Measurements from ENCODE around the gene SYT13. TPM values are rescaled to one million over a fixed set of nuclear protein-coding genes. Genes with fewer than 3 reads are reported as not detected.

Gene SYT13
- total and polyA plus RNA-seq, 2 of the 4 experiments (the other 2 are of a cell fraction): not detected

DNA sequence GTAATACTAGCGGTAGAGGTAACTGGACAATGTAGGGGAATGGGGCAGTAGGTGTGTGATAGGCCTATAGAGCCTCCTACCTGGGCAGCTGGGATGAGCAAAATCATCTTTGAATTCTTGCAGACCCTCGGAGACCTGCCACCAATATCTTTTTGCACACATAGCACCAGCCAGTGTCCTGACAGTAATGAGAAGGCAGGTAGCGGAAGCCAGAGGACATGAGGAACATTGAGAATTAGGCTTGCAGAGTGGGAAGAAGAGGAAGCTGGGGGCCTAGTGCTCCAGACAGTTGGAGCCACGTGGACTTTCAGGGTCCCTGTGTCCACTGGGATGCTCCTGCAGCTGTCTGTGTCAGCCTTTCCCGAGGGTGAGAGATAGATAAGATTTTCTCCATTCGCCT lies 17.2 kb upstream of the SYT13 start:
- Histone ChIP-seq H3K4ac (ENCODE audit: low read depth, low read length) (no peak overlapping the region), H4K91ac (ENCODE audit: insufficient read depth, low read depth, low read length) (no peak overlapping the region), H2BK120ac (ENCODE audit: low read depth, low read length) (no peak overlapping the region), H3K27ac (ENCODE audit: insufficient read depth, low read length) (no peak overlapping the region), H2BK5ac (ENCODE audit: low read depth, low read length, poor library complexity, severe bottlenecking) (no peak overlapping the region), H3K56ac (ENCODE audit: extremely low read depth, insufficient read depth, low read length) (no peak overlapping the region), H2AK9ac (replicated peaks; ENCODE audit: low read depth, low read length, poor library complexity) (no peak overlapping the region), H2BK20ac (ENCODE audit: low read depth, low read length) (no peak overlapping the region), H3K9me1 (ENCODE audit: insufficient read depth, low read length) (no peaks in the 10 kb centered on the region), H4K8ac (ENCODE audit: low read depth in 2 of 2, low read length in 2 of 2) (no peak overlapping the region), H2BK15ac (ENCODE audit: low read depth, low read length) (no peak overlapping the region), H3K18ac (ENCODE audit: low read depth, low read length) (no peak overlapping the region), H4K5ac (ENCODE audit: low read depth, low read length) (no peak overlapping the region), H3K9me3 (ENCODE audit: control insufficient read depth, insufficient read depth, low read length) (no peaks in the 10 kb centered on the region), H3K4me1 (ENCODE audit: control insufficient read depth, insufficient read depth, low read length) (no peaks in the 10 kb centered on the region), H2AK5ac (ENCODE audit: low read depth, low read length) (no peak overlapping the region), H3K36me3 (ENCODE audit: control insufficient read depth, insufficient read depth, low read length) (no peaks in the 10 kb centered on the region), H2AFZ (replicated peaks; ENCODE audit: low read length, poor library complexity) (no peak overlapping the region), H3K9ac (ENCODE audit: low read depth, low read length) (no peak overlapping the region), H3K23ac (ENCODE audit: low read depth, low read length) (no peak overlapping the region), H3K79me1 (ENCODE audit: low read depth in 1 of 2, low read length in 2 of 2) (no peaks in the 10 kb centered on the region), H3K27me3 (ENCODE audit: control insufficient read depth, insufficient read depth, low read length) (peaks cover 27% of the 10 kb centered on the region), H3K4me3 (ENCODE audit: insufficient read depth, low read depth, low read length) (no peak overlapping the region), H3K4me2 (ENCODE audit: low read depth, low read length) (no peak overlapping the region), H4K20me1 (ENCODE audit: insufficient read depth, low read length) (no peaks in the 10 kb centered on the region), H3K14ac (replicated peaks; ENCODE audit: low read depth, low read length) (no peak overlapping the region)
- DNase-seq (no peak), ATAC-seq (ENCODE audit: low read depth) (no peak)
- ChIA-PET POLR2A (ENCODE audit: unreplicated experiment) (no interaction called here), CTCF (no interaction called here)
- BruUV-seq (replicated peaks): no TSS peak
- dilution Hi-C loops (cut with HindIII; ENCODE audit: low sequenced_read_pairs, unreplicated experiment): no loop called here
- WGBS, 2 experiments (ENCODE audit: extremely low coverage in 2 of 2, insufficient read length in 1 of 2): no CpG with 5 or more reads among the region's 6 CpGs
- intact Hi-C loops (cut with micrococcal nuclease): no loop called here
- in situ Hi-C loops (cut with MboI; ENCODE audit: low sequenced_read_pairs): no loop called here
- TF ChIP-seq MXI1 (IDR thresholded peaks at IDR 0.05; ENCODE audit: borderline replicate concordance, low read depth, low read length) (no peak), FOS (IDR thresholded peaks at IDR 0.05; ENCODE audit: low read depth, low read length) (no peak), BHLHE40 (IDR thresholded peaks at IDR 0.05; ENCODE audit: low read depth, low read length) (no peak), POLR2A (IDR thresholded peaks at IDR 0.05; ENCODE audit: low read depth, low read length) (no peak), NFE2L2 (IDR thresholded peaks at IDR 0.05; ENCODE audit: low read depth, low read length) (no peak), CEBPB (IDR thresholded peaks at IDR 0.05; ENCODE audit: low read depth, low read length) (no peak), RFX5 (IDR thresholded peaks at IDR 0.05; ENCODE audit: low read depth, low read length) (no peak), MAZ (IDR thresholded peaks at IDR 0.05; ENCODE audit: borderline replicate concordance, low read depth, low read length) (no peak), RCOR1 (IDR thresholded peaks at IDR 0.05; ENCODE audit: insufficient replicate concordance, low read length) (no peak), MAFK (IDR thresholded peaks at IDR 0.05; ENCODE audit: low read depth, low read length) (no peak), CHD1 (IDR thresholded peaks at IDR 0.05; ENCODE audit: low read depth, low read length) (no peak), SMC3 (IDR thresholded peaks at IDR 0.05; ENCODE audit: low read depth, low read length) (no peak), RAD21 (IDR thresholded peaks at IDR 0.05; ENCODE audit: low read length) (no peak)
- TF ChIP-seq, protein P1, sequence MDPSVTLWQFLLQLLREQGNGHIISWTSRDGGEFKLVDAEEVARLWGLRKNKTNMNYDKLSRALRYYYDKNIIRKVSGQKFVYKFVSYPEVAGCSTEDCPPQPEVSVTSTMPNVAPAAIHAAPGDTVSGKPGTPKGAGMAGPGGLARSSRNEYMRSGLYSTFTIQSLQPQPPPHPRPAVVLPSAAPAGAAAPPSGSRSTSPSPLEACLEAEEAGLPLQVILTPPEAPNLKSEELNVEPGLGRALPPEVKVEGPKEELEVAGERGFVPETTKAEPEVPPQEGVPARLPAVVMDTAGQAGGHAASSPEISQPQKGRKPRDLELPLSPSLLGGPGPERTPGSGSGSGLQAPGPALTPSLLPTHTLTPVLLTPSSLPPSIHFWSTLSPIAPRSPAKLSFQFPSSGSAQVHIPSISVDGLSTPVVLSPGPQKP (IDR thresholded peaks at IDR 0.05; ENCODE audit: borderline replicate concordance, low read depth, low read length): no peak
- TF ChIP-seq, protein P2, sequence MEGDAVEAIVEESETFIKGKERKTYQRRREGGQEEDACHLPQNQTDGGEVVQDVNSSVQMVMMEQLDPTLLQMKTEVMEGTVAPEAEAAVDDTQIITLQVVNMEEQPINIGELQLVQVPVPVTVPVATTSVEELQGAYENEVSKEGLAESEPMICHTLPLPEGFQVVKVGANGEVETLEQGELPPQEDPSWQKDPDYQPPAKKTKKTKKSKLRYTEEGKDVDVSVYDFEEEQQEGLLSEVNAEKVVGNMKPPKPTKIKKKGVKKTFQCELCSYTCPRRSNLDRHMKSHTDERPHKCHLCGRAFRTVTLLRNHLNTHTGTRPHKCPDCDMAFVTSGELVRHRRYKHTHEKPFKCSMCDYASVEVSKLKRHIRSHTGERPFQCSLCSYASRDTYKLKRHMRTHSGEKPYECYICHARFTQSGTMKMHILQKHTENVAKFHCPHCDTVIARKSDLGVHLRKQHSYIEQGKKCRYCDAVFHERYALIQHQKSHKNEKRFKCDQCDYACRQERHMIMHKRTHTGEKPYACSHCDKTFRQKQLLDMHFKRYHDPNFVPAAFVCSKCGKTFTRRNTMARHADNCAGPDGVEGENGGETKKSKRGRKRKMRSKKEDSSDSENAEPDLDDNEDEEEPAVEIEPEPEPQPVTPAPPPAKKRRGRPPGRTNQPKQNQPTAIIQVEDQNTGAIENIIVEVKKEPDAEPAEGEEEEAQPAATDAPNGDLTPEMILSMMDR (conservative IDR thresholded peaks at IDR 0.05; ENCODE audit: low read depth, low read length): no peak
- TF ChIP-seq, protein P3, sequence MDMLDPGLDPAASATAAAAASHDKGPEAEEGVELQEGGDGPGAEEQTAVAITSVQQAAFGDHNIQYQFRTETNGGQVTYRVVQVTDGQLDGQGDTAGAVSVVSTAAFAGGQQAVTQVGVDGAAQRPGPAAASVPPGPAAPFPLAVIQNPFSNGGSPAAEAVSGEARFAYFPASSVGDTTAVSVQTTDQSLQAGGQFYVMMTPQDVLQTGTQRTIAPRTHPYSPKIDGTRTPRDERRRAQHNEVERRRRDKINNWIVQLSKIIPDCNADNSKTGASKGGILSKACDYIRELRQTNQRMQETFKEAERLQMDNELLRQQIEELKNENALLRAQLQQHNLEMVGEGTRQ (IDR thresholded peaks at IDR 0.05; ENCODE audit: low read depth, low read length): no peak
